T-helper 17 cell (primary cell): Measurements from ENCODE around the gene DHRS1. TPM values are rescaled to one million over a fixed set of nuclear protein-coding genes. Genes with fewer than 3 reads are reported as not detected.

Experiments used
- ATAC-seq: fragments of 150-1000 bp; cut with Tn5 transposase; 2 replicates; pipeline ENCODE4 v1.10.0; 2021; ENCODE audit warnings: mild to moderate bottlenecking, moderate library complexity
- DNase-seq, 3 donors: peaks; one replicate each; pipeline versions ENCODE4 v3.0.0 to v3.0.0-alpha.2; 2020 to 2021
- H3K9me3 ChIP-seq: one replicate; pipeline ENCODE4 v1.7.0; 2013; ENCODE audit warnings: low read length, mild to moderate bottlenecking; ENCODE audit not compliant: control insufficient read depth, poor library complexity, severe bottlenecking
- H3K27ac Mint-ChIP-seq: one replicate; pipeline ENCODE4 v1.8.0; 2022; ENCODE audit warnings: mild to moderate bottlenecking, moderate library complexity, mixed read lengths
- H3K27me3 Mint-ChIP-seq: one replicate; pipeline ENCODE4 v1.8.0; 2022; ENCODE audit warnings: mixed read lengths
- H3K36me3 Mint-ChIP-seq: one replicate; pipeline ENCODE4 v1.8.0; 2022; ENCODE audit warnings: low read depth, mixed read lengths
- H3K4me1 Mint-ChIP-seq: one replicate; pipeline ENCODE4 v1.8.0; 2022; ENCODE audit warnings: mild to moderate bottlenecking, mixed read lengths
- H3K4me3 Mint-ChIP-seq: one replicate; pipeline ENCODE4 v1.8.0; 2022; ENCODE audit warnings: mild to moderate bottlenecking, moderate library complexity, mixed read lengths
- total RNA-seq, 4 donors: library from RNA in 2 of 4; stranded (reverse) in 2 of 4; gene quantifications; one replicate each; pipeline ENCODE4 v1.2.3 and lab custom pipeline; 2022 to 2026

DHRS1 gene
- total RNA-seq, 2 donors from 2014 or later, result 24.0 to 27.0 TPM

- Mint-ChIP-seq H3K4me3 (peak overlapping the region; percentile 90), H3K36me3 (peaks cover 9% of the 10 kb centered on the region), H3K4me1 (peaks cover 34% of the 10 kb centered on the region), H3K27ac (peak overlapping the region; percentile 98), H3K27me3 (no peaks in the 10 kb centered on the region)
- no peak for ATAC-seq
- DNase-seq, result no peak
- H3K9me3 ChIP-seq, result no peaks in the 10 kb centered on the region
These were observed 29.6 kb downstream of the DHRS1 start for GRCh38 chr14:24269910-24270536.

GRCh38 chr14:24269368-24269767 is 30.2 kb downstream of the DHRS1 start:
- Mint-ChIP-seq H3K36me3 (peaks cover 9% of the 10 kb centered on the region), H3K27ac (no peak overlapping the region), H3K27me3 (no peaks in the 10 kb centered on the region), H3K4me1 (peaks cover 34% of the 10 kb centered on the region), H3K4me3 (peak overlapping the region; percentile 47)
- DNase-seq (no peak), ATAC-seq (no peak)
- H3K9me3 ChIP-seq, result no peaks in the 10 kb centered on the region

- no peak for DNase-seq
- Mint-ChIP-seq H3K27ac (no peak overlapping the region), H3K27me3 (no peaks in the 10 kb centered on the region), H3K4me3 (no peak overlapping the region), H3K4me1 (peaks cover 25% of the 10 kb centered on the region), H3K36me3 (peaks cover 9% of the 10 kb centered on the region)
- no peak for ATAC-seq
- H3K9me3 ChIP-seq, result no peaks in the 10 kb centered on the region
These were observed 31.4 kb downstream of the DHRS1 start for GRCh38 chr14:24268225-24268624.

- no peaks in the 10 kb centered on the region for H3K9me3 ChIP-seq
- Mint-ChIP-seq H3K36me3 (peaks cover 9% of the 10 kb centered on the region), H3K27me3 (no peaks in the 10 kb centered on the region), H3K4me3 (no peak overlapping the region), H3K27ac (no peak overlapping the region), H3K4me1 (peaks cover 21% of the 10 kb centered on the region)
- ATAC-seq (no peak), DNase-seq (no peak)
These were observed 32.1 kb downstream of the DHRS1 start for GRCh38 chr14:24267516-24267915.

GRCh38 chr14:24266344-24267244 is 33.0 kb downstream of the DHRS1 start:
- ATAC-seq (no peak), DNase-seq (no peak)
- Mint-ChIP-seq H3K4me1 (peaks cover 12% of the 10 kb centered on the region), H3K36me3 (peaks cover 11% of the 10 kb centered on the region), H3K27me3 (no peaks in the 10 kb centered on the region), H3K27ac (no peak overlapping the region), H3K4me3 (no peak overlapping the region)
- no peaks in the 10 kb centered on the region for H3K9me3 ChIP-seq

- ATAC-seq (no peak), DNase-seq (no peak)
- no peaks in the 10 kb centered on the region for H3K9me3 ChIP-seq
- Mint-ChIP-seq H3K4me3 (no peak overlapping the region), H3K27me3 (no peaks in the 10 kb centered on the region), H3K4me1 (peaks cover 11% of the 10 kb centered on the region), H3K27ac (no peak overlapping the region), H3K36me3 (peaks cover 15% of the 10 kb centered on the region)
These were observed 35.3 kb downstream of the DHRS1 start for GRCh38 chr14:24264298-24264697.

- no peaks in the 10 kb centered on the region for H3K9me3 ChIP-seq
- H3K4me1 Mint-ChIP-seq, result peaks cover 11% of the 10 kb centered on the region
- DNase-seq (no peak), ATAC-seq (no peak)
- no peak overlapping the region for H3K4me3 Mint-ChIP-seq
- peaks cover 15% of the 10 kb centered on the region for H3K36me3 Mint-ChIP-seq
- H3K27ac Mint-ChIP-seq, result no peak overlapping the region
- H3K27me3 Mint-ChIP-seq, result no peaks in the 10 kb centered on the region
These were observed 35.7 kb downstream of the DHRS1 start for GRCh38 chr14:24263848-24264247.

GRCh38 chr14:24262821-24263733 is 36.5 kb downstream of the DHRS1 start, which contains the start of gene TGM1:
Gene TGM1, minus strand, starts transcription at chr14:24263177. Its CDS starts 825 bp downstream, at chr14:24262352.
- no peak within 1 kb of the TSS for H3K27ac Mint-ChIP-seq
- no peak for ATAC-seq
- DNase-seq, result no peak
- H3K36me3 Mint-ChIP-seq, result peaks cover 15% of the 10 kb centered on the region
- no peaks in the 10 kb centered on the region for H3K9me3 ChIP-seq
- peaks cover 11% of the 10 kb centered on the region for H3K4me1 Mint-ChIP-seq
- no peak within 1 kb of the TSS for H3K4me3 Mint-ChIP-seq
- no peaks in the 10 kb centered on the region for H3K27me3 Mint-ChIP-seq

- no peak for ATAC-seq
- Mint-ChIP-seq H3K27me3 (no peaks in the 10 kb centered on the region), H3K36me3 (peaks cover 10% of the 10 kb centered on the region)
These were observed 37.6 kb downstream of the DHRS1 start for GRCh38 chr14:24261969-24262327.

GRCh38 chr14:24261256-24261968 is 38.2 kb downstream of the DHRS1 start:
- H3K4me1 Mint-ChIP-seq, result peaks cover 4% of the 10 kb centered on the region
- H3K9me3 ChIP-seq, result no peaks in the 10 kb centered on the region
- H3K36me3 Mint-ChIP-seq, result peaks cover 6% of the 10 kb centered on the region
- ATAC-seq (no peak), DNase-seq (no peak)
- no peaks in the 10 kb centered on the region for H3K27me3 Mint-ChIP-seq
- no peak overlapping the region for H3K4me3 Mint-ChIP-seq
- H3K27ac Mint-ChIP-seq, result no peak overlapping the region

More at GRCh38 chr14:24261969-24262327, 37.6 kb downstream of the DHRS1 start:
- no peaks in the 10 kb centered on the region for H3K9me3 ChIP-seq
- DNase-seq, result no peak
- H3K4me1 Mint-ChIP-seq, result peaks cover 7% of the 10 kb centered on the region
- H3K4me3 Mint-ChIP-seq, result no peak overlapping the region
- H3K27ac Mint-ChIP-seq, result no peak overlapping the region

- Mint-ChIP-seq H3K4me1 (peaks cover 2% of the 10 kb centered on the region), H3K4me3 (no peak overlapping the region), H3K27me3 (no peaks in the 10 kb centered on the region), H3K27ac (no peak overlapping the region), H3K36me3 (peaks cover 6% of the 10 kb centered on the region)
- no peak for ATAC-seq
- H3K9me3 ChIP-seq, result no peaks in the 10 kb centered on the region
- DNase-seq, result no peak
These were observed 38.8 kb downstream of the DHRS1 start for GRCh38 chr14:24260780-24261157.

- ATAC-seq, result no peak
- Mint-ChIP-seq H3K27ac (no peak overlapping the region), H3K4me1 (peaks cover 2% of the 10 kb centered on the region), H3K36me3 (peaks cover 6% of the 10 kb centered on the region), H3K4me3 (no peak overlapping the region), H3K27me3 (no peaks in the 10 kb centered on the region)
- no peak for DNase-seq
- H3K9me3 ChIP-seq, result no peaks in the 10 kb centered on the region
These were observed 39.4 kb downstream of the DHRS1 start for GRCh38 chr14:24260026-24260779.
